HG03139 (cell line): ENCODE data around the gene PI4KA.

Experiments
- ATAC-seq: cut with Tn5 transposase; IDR thresholded peaks from one replicate; pipeline ENCODE4 v1.9.1; 2021; ENCODE audit not compliant: unreplicated experiment

PI4KA gene

DNA sequence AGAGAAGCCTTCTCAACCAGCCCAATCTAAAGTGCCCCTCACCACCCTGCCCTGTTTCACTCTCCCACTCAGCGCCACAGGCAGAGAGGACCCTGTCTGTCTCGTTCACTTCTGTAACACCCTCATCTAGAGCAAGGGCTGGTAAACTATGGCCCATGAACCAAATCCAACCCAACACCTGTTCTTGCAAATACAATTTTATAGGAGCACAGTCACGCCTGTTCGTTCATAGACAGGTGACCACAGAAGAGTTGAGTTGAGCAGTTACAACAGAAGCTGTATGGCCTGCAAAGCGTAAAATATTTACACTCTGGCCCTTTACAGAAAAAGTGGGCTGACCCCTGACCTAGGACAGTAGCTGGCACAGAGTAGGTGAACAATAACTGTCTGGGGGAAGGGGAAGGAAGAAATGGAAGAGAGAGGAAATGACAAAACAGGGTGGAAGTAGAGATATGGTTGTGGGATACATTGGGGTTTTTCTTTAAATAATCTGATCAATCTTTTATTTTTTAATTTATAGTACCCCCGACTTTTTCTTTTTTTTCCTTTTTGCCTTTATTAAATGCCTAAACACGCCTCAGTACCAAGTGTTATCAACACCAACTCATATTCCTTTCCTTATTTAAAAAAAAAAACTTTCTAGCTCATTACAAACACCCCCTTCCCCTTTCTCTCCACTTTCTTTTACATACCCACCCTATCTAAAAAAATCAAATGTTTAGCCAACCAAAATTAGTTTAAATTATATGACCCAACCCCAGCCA lies 63.8 kb downstream of the PI4KA start:
- no peak for ATAC-seq

DNA sequence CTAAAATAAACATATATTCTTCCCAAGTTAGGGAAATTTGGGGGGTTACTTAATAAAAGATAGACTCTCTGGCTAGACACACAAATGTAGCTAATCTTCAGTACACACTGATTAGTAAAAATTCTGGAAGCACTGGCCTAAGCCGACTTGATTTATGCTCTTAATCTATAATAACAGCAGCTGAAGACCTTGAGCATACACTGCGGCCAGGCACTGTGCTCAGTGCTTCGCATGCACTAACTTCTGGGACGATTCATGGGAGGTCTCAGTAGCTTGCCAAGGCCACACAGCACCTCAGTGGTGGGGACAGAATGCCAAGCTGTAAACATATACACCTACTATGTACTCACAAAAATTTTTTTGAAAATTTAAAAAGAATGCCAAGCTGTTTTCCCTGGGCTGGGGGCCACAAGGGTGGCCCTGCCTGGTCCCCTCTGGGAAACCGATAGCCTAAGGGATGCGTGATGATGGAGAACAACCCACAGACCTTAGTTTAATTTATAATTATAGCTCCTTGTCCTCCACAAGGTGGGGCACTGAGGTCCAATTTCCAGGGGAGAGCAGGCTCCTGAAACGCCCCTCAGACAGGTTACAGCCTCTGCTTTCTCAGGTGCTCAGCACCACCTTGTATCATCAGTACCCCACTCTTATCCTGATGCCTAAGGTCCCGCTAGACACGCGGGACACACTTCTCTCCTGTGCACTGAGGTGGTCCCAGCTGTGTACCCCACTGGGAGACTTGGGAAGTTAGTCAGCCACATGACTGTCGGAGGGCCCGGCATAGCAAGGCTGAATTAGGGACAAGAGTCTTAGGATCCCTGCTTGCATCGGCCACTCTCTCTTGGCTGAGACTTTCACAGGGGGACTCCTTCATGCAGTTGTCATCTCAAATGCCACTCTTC lies 64.6 kb downstream of the PI4KA start:
- ATAC-seq, result no peak

DNA sequence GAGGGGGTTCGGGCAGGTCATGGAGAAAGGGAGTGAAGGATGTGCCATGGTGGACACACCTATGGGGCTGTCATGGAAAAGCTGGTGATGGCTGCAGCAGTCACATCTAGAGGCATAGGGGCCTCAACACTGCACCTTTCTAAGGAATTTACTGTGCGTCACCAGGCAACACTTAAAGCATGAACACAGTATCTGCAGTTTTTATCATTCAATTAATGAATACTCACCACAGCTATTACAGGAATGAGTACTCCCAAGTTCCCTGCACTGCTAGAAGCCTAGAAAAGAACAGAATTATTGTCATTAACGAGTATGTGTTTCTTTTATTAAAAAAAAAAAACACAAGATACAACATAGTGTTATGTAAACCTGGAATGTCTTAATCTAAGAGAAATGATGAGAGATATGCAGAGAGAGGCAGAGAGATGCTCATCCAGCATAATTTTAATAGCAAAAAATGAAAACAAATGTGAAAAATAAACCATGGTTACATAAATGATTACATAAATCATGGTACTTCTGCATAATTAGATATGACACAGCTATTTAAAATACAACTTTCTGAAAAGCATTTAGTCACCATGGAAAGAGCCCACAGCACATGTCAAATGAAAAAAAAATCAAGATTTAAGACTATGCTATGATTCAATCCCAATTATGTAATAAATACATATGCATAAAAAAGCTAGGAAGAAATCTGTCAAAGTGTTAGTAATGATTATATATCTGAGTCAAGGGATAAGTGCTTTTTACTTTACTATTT lies 65.5 kb downstream of the PI4KA start:
- no peak for ATAC-seq

DNA sequence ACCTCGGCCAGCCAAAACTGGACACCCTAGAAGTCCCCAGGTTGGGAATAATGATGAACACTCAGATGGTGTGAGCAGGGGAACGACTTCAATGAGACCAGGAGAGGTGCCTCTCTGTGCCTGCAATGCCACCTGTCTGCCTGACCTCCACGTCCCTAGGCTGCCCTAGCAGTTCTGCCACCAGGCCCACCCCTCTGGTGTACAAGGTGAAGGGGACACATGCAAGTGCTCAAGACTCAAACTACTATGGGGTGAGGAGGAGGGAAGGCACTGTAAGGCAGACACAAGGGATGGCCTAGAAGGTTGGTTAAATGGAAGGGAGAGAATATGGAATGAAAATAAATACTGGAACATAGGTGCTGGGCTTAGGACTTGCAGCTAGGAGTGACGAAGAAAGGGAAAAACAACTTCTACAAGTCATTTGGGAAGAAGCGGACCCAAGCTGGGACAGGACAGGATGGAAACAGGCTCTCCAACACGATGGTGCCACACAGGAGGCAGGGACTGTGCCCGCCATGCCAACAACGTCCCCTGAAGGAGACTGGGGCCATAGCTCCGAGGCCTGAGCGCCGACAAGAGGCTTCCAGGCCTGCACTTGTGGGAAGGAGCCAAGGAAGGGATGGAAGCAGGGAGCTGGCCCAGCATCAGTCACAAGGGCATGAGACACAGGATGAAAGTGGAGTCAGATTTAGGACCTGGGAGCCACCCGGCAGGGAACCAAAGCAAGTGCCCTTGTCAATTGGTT lies 66.2 kb downstream of the PI4KA start:
- no peak for ATAC-seq

DNA sequence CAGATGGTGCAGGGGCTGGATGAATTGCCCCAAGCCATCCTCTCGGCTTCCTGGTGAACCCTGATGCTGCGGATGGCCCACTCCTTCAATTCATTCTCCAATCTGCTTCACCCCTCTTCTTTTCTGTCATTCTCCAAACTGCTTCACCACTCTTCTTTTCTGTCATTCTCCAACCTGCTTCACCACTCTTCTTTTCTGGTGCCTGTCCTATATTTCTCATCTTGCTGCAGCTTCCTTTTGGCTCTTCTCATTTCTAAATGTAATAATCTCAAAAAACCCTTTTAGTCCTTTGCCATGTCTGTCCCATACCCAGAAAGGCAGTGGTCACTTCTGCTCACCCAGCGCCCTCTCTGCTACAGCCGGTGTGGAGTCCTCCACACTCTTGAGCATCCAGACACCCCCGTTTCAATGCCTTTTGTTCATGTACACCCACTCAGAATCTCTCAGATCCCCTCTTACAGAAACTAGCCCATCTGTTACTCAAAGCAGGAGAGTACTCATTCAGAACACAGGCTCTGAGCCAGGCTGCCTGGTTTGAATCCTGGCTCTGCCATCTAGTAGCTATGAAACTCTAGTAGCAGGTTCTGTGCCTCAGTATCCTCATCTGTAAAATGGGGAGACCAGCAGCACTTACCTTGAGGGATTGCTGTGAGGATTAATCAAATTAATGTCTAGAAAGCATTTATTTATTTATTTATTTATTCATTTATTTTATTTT lies 69.8 kb downstream of the PI4KA start:
- no peak for ATAC-seq

DNA sequence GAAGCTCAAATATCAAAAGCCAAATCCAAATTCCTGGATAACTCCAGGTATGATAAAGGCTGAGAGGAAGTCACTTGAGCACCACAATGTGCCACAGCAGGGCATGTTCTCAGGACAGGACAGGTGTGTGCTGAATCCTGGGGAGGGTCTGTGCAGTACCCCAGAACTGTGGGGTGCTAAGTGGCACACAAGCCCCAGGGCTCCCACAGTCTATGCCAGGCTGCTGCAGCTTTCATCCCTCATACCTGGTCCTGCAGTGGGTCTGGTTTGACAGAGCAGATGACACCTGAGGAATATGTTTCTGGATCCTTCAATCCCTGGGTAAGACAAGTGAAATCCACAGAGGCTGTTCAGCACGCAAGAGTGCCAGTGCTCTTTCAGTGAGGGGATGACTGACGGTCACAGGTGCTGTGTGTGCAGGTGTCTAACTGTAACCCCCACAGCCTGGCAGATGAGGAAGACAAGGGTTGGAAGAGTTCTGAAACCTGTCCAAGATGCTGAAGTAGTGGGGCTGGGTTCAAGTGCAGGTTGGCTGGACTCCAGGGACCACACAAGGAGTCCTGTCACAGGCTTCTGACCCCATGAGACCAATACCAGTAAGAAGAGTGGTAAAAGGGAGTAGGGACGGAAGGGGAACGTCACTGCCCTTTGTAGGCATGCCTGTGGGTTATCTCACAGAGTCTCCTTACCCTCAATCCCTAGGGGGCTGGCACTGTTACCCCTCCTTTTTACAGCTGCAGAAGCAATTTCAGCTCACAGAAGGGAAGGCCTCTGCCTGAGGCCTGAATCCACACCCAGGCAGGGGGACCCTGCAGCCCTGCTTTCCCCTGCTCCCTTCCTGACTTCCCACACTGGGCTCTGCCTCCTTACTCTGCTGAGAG lies 70.6 kb downstream of the PI4KA start:
- ATAC-seq, result no peak

DNA sequence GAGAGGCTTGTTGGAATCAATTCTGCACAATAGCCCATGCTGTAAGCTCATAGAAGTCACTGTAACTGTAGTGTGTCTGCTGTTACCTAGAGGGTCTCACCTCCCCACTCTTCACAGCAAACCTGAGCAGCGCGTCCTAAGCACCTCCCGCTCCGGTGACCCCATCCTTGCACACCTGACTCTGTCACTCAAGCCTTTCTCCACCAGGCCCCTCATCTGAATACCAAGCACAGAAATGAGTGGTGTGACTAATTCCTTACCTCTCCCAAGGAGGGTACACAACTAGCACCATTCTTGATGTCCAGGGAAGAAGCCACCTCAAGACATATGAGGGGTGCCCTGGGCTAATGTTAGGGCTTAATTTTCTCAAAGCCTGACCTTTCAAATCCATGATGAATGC lies 71.4 kb downstream of the PI4KA start:
- no peak for ATAC-seq

DNA sequence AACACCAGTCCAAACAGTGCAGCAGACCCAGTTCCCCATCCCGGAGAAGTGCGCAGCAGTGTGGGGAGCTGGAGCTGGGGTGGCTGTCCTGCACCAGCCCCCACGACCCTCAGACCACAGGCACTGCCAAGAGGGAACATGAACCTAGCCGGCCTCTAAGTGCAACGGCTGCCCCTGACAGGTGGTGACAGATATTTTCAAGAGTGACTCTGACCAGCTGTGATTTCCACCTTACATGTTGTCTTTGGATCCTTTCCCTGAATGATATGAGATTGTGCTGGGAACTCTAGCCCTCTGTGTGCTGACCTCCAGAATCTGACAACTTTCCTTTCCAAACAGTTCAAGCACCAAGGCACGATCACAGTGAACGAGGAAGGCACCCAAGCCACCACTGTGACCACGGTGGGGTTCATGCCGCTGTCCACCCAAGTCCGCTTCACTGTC lies 72.1 kb downstream of the PI4KA start:
- ATAC-seq, result no peak

DNA sequence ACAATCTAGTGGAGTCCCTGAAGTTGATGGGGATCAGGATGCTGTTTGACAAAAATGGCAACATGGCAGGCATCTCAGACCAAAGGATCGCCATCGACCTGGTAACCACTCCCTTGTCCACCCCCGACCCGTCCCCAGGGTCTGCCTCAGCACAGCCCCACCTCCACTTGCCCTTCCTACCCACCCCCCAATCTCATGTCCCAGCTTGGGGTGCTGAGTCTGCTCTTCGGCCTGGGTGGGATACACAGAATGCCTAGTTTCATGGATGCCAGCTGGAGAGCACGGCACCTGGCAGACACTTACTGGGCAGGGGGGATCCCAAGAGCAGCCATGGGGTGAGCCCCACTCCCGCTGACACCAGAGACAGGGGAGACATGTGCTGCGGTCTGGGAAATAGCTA lies 72.6 kb downstream of the PI4KA start:
- ATAC-seq, result no peak

DNA sequence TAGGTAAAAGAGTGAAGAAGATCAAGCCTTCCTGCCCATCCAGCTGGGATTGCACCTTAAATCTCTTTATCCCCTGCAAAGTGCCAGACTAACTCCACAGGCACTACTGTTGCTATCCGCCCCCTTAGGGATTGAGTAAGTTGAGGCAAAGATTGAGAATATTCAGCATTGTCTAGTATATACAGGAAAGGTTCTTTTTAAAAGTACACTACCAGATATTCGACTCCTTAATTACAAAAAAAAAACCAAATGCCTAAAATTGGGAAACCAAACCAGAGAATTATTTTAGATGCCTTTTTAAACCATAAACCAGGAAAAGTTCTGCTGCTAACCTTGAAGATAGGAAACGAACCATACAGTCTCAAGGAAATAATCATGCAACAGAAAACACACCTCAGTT lies 73.2 kb downstream of the PI4KA start:
- no peak for ATAC-seq

DNA sequence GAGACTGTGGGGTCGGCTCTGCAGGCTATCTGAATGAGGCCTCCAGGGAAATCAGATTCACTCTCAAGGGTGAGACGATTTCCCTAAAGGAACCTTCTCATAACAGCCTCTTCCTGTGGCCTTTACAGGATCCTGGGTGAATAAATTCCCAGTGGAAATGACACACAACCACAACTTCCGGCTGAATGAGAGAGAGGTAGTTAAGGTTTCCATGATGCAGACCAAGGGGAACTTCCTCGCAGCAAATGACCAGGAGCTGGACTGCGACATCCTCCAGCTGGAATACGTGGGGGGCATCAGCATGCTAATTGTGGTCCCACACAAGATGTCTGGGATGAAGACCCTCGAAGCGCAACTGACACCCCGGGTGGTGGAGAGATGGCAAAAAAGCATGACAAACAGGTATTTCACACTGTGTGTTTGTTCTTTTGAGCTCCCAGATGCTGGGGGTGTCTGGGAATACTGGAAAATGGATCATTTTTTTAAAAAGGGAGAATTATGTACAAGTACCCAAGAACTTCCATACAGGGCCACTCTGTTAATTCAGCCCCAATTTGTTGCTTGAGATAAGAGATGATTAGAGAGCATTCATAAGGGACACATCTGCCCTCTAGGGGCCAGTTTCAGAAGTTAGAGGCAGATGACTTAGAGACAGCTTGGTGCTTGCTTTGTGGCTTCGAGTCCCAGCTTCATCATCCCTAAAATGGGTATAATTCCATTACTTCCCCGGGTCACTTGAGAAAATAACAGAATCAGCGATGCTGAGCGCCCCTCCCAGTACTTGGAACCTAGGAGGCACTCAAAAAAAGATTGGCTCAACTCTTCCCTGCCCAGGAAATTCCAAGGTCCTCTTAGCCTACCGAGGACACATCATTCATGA lies 74.5 kb downstream of the PI4KA start:
- ATAC-seq, result no peak

DNA sequence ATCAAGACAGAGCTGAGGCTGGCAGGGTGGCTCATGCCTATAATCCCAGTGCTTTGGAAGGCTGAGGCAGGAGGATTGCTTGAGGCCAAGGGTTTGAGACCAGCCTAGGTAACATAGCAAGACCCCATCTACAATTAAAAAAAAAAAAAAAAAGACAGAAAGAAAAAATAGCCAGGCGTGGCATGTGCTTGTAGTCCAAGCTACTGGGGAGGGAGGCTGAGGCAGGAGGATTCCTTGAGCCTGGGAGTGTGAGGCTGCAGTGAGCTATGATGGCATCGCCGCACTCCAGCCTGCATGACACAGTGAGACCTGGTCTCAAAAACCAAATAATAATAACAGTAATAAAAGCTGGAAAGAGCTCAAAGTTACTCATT lies 75.3 kb downstream of the PI4KA start:
- ATAC-seq, result no peak

DNA sequence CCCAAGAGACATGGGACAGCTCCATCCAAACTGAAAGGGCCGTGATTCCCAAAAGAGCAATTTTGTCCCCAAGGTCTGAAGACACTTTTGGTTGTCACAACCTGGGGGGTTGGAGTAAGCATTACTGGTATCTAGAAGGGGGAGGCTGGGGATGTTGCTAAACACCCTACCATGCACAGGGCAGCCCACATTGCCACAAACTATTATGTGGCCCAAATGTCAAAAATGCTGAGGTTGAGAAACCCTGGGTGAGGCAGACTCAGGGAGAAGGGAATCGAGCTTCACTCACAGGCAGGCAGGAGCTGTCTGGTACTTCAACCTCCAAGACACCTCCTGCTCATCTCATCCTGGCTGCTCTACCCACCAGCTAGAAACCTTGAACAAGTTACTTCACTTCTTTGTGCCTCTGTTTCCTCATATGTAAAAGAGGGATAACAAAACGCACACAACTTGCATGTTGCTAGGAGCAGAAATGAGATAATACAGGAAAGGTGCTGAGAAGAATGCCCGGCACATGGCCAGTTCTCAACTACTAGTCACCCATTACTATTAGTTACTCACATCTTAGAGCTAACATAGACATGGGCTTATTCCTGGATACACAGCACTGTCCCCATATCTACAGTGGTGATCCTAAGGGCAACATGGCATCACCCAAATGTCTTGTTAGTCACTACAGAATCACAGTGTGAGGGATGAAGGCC lies 75.9 kb downstream of the PI4KA start:
- ATAC-seq, result no peak

DNA sequence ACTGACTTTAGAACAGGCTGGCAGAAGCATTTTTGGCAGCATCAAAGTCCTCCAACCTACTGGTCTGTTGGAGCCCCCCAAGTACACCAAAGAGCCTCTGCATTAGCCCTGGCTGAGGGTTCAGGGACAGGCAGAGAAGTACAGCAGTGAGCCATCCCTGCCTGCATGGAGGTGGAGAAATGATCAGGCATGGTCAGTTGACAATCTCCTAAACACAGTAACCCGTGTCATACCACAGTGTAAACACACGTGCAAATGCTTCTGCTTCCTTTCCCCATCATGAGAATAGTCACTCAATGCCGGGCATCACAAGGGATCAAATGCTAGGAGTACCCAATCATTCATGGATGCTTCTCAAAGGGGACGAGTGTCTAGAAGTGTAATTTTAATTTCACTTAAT lies 76.5 kb downstream of the PI4KA start:
- ATAC-seq, result no peak

DNA sequence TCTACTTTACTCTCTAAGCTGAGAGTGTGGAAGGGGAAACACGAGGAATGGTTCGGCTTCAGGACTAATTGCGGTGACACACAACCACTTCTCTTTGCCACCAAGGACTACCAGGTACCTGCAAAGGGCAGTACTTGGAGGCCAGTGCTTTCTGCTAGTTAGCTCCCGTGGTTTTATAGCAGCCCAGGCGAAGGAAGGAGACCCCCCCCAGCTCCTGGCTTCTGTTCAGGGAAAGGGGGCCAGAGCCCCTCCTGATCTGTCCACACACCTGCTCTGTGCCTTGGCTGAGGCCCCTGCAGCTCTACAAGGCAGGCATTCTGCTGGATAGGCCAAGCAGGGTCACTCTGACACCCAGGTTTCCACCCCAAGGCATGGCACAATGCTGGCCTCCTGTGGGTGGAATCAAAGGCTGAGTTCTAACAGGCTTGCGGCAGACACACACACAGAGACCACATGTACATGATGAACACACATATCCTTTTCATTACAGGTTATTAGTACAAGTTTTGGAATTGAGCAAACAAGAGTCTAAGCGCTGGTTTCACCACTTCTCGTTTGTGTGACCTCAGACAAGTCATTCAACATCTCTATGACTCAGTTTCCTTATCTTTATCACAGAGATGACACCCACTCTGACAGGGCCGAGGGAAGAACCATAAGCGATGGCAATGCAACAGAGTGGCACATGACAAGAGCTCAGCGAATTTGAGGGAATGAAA lies 77.2 kb downstream of the PI4KA start:
- no peak for ATAC-seq

DNA sequence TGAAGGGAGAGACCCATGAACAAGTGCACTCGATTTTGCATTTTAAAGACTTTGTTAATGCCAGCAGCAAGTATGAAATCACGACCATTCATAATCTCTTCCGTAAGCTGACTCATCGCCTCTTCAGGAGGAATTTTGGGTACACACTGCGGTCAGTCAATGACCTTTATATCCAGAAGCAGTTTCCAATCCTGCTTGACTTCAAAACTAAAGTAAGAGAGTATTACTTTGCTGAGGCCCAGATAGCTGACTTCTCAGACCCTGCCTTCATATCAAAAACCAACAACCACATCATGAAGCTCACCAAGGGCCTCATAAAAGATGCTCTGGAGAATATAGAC lies 78.8 kb downstream of the PI4KA start:
- no peak for ATAC-seq
